A673 (cell line): Measurements from ENCODE around the gene GPR183. TPM values are rescaled to one million over a fixed set of nuclear protein-coding genes. Genes with fewer than 3 reads are reported as not detected.

Experiments used
- BruUV-seq: library from RNA; stranded (reverse); fragments of 400-500 nt; replicated peaks from 2 replicates; lab custom pipeline; 2021; lab: Mats Ljungman, UMichigan
- CTCF ChIA-PET: fragments of 300-600 bp; sonication (Branson Sonifier 250); formaldehyde crosslinking; loops from one replicate; lab custom pipeline; 2022; ENCODE audit warnings: antibody characterized with exemption; lab: Charles Lee
- POLR2A ChIA-PET: fragments of 300-600 bp; sonication (Branson Sonifier 250); formaldehyde crosslinking; loops from one replicate; lab custom pipeline; 2022; ENCODE audit warnings: antibody characterized with exemption; ENCODE audit not compliant: low non-redundant PET; lab: Charles Lee
- DNase-seq: peaks from one replicate; pipeline ENCODE4 v3.0.0-alpha.2; 2015; ENCODE audit warnings: low spot score
- H3K27ac ChIP-seq: fragments of 200-600 bp; sonication (generic); 2 replicates; pipeline ENCODE4 v1.5.1; 2016; ENCODE audit warnings: mixed run types, low read depth, mild to moderate bottlenecking, mixed read lengths, antibody characterized with exemption, low read length; ENCODE audit not compliant: poor library complexity, severe bottlenecking
- H3K27me3 ChIP-seq: fragments of 200-600 bp; sonication (generic); replicated peaks from 2 replicates; pipeline ENCODE4 v1.6.1; 2017; ENCODE audit warnings: mixed run types, low read depth, mild to moderate bottlenecking, mixed read lengths, antibody characterized with exemption, low read length; ENCODE audit not compliant: insufficient read depth, poor library complexity
- H3K36me3 ChIP-seq: fragments of 200-600 bp; sonication (generic); 2 replicates; pipeline ENCODE4 v1.6.1; 2016; ENCODE audit warnings: mixed run types, mild to moderate bottlenecking, mixed read lengths, antibody characterized with exemption, low read length; ENCODE audit not compliant: insufficient read depth, poor library complexity, severe bottlenecking
- H3K4me1 ChIP-seq: fragments of 200-600 bp; sonication (generic); 2 replicates; pipeline ENCODE4 v1.6.1; 2017; ENCODE audit warnings: mixed run types, mild to moderate bottlenecking, mixed read lengths, antibody characterized with exemption, low read length; ENCODE audit not compliant: insufficient read depth, poor library complexity, severe bottlenecking
- H3K4me3 ChIP-seq: fragments of 200-600 bp; sonication (generic); 2 replicates; pipeline ENCODE4 v1.5.1; 2016; ENCODE audit warnings: low read depth, mixed run types, mild to moderate bottlenecking, mixed read lengths, low read length; ENCODE audit not compliant: poor library complexity, severe bottlenecking
- H3K9me3 ChIP-seq: fragments of 200-600 bp; sonication (generic); 2 replicates; pipeline ENCODE4 v1.6.1; 2016; ENCODE audit warnings: mixed run types, low read depth, mild to moderate bottlenecking, mixed read lengths, antibody characterized with exemption, low read length; ENCODE audit not compliant: poor library complexity, severe bottlenecking
- EZH2 ChIP-seq: fragments of 200-600 bp; sonication (generic); IDR thresholded peaks from 2 replicates; pipeline ENCODE4 v1.6.1; 2017; ENCODE audit warnings: borderline replicate concordance, low read depth, mild to moderate bottlenecking, mixed read lengths, antibody characterized with exemption, low read length; ENCODE audit not compliant: poor library complexity, severe bottlenecking
- intact Hi-C: fragments of 100-400 bp; cut with micrococcal nuclease; formaldehyde crosslinking; loops from one replicate; pipeline ENCODE4 v1.10.0; 2022; ENCODE audit not compliant: unreplicated experiment
- total RNA-seq: library from RNA; stranded (reverse); gene quantifications from 2 replicates; pipeline ENCODE4 v1.2.3, GENCODE V29; 2021
- TF ChIP-seq, protein P1 (sequence below): fragments of 300-800, 200-600 bp; sonication (generic); conservative IDR thresholded peaks from 2 replicates; pipeline ENCODE4 v1.5.1; 2017; ENCODE audit warnings: low read depth, mild to moderate bottlenecking, antibody characterized with exemption, low read length, moderate library complexity, mixed read lengths

GPR183 gene
- total RNA-seq, 1 experiment from 2014 or later = not detected

GRCh38 chr13:99331881-99332293 lies 24.7 kb upstream of the GPR183 start:
- Histone ChIP-seq H3K27me3 (no peaks in the 10 kb centered on the region), H3K36me3 (no peaks in the 10 kb centered on the region), H3K4me3 (no peak overlapping the region), H3K4me1 (no peaks in the 10 kb centered on the region), H3K27ac (no peak overlapping the region), H3K9me3 (no peaks in the 10 kb centered on the region)
- ChIA-PET CTCF (no interaction called here), POLR2A (no interaction called here)
- BruUV-seq = no TSS peak
- intact Hi-C loops = no loop called here
- TF ChIP-seq, protein P1, sequence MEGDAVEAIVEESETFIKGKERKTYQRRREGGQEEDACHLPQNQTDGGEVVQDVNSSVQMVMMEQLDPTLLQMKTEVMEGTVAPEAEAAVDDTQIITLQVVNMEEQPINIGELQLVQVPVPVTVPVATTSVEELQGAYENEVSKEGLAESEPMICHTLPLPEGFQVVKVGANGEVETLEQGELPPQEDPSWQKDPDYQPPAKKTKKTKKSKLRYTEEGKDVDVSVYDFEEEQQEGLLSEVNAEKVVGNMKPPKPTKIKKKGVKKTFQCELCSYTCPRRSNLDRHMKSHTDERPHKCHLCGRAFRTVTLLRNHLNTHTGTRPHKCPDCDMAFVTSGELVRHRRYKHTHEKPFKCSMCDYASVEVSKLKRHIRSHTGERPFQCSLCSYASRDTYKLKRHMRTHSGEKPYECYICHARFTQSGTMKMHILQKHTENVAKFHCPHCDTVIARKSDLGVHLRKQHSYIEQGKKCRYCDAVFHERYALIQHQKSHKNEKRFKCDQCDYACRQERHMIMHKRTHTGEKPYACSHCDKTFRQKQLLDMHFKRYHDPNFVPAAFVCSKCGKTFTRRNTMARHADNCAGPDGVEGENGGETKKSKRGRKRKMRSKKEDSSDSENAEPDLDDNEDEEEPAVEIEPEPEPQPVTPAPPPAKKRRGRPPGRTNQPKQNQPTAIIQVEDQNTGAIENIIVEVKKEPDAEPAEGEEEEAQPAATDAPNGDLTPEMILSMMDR = no peak
- no peak for TF ChIP-seq EZH2
- DNase-seq = no peak

DNA sequence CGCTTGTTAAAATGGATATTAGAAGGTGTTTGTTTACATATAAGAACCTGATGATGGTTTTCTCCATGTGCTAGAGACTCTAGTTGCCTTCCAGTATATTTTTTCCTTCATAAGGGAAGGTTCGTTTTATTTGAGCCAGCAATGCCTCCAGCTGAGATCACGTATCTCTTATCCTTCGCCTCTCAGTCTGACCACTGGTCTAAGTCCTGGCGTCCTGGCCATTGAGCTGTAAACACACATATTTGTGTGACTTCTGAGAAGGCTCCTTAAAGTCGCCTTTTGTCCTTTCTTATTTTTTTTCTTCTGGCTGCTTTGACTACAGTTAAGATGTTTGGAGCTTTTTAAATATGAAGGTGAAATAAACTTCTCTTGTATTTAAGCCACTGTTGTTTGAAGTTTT lies 23.7 kb upstream of the GPR183 start:
- no peaks in the 10 kb centered on the region for H3K27me3 ChIP-seq
- no TSS peak for BruUV-seq
- ChIA-PET CTCF (no interaction called here), POLR2A (no interaction called here)
- H3K4me1 ChIP-seq = no peaks in the 10 kb centered on the region
- intact Hi-C loops = no loop called here
- H3K27ac ChIP-seq = no peak overlapping the region
- no peaks in the 10 kb centered on the region for H3K9me3 ChIP-seq
- no peaks in the 10 kb centered on the region for H3K36me3 ChIP-seq
- TF ChIP-seq, protein P1 = no peak
- no peak for TF ChIP-seq EZH2
- H3K4me3 ChIP-seq = no peak overlapping the region
- DNase-seq = no peak

DNA sequence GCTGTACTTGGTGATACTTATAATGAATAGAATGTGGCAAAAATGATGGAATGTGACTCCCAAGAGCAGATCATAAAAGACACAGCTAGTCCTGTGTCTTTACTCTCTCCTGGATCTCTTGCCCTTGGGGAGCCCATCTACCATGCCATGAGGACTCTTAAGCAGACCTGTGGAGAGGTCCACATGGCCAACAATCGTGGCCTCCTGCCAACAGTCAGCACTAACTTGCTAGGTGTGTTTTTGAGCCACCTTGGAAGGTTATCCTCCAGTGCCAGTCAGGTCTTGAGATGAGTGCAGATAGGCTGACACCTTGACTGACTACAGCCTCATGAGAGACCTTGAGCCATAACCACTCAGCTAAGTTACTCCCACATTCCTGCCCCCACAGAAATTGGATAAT lies 22.3 kb upstream of the GPR183 start:
- POLR2A ChIA-PET = no interaction called here
- Histone ChIP-seq H3K9me3 (no peaks in the 10 kb centered on the region), H3K4me3 (no peak overlapping the region), H3K36me3 (no peaks in the 10 kb centered on the region), H3K4me1 (no peaks in the 10 kb centered on the region), H3K27ac (no peak overlapping the region), H3K27me3 (no peaks in the 10 kb centered on the region)
- intact Hi-C loops = no loop called here
- DNase-seq = no peak
- TF ChIP-seq, protein P1 = no peak
- CTCF ChIA-PET = interaction anchor here (0.6 kb wide), 1 partner anchor 101 kb away, joined by 3 read pairs; no protein-coding TSS in a partner anchor
- BruUV-seq = no TSS peak
